ENCODE results near the gene SLC2A13.

GRCh38 chr12:40054555-40055227 lies 51.2 kb downstream of the SLC2A13 start:
- TF ChIP-seq, protein P1, sequence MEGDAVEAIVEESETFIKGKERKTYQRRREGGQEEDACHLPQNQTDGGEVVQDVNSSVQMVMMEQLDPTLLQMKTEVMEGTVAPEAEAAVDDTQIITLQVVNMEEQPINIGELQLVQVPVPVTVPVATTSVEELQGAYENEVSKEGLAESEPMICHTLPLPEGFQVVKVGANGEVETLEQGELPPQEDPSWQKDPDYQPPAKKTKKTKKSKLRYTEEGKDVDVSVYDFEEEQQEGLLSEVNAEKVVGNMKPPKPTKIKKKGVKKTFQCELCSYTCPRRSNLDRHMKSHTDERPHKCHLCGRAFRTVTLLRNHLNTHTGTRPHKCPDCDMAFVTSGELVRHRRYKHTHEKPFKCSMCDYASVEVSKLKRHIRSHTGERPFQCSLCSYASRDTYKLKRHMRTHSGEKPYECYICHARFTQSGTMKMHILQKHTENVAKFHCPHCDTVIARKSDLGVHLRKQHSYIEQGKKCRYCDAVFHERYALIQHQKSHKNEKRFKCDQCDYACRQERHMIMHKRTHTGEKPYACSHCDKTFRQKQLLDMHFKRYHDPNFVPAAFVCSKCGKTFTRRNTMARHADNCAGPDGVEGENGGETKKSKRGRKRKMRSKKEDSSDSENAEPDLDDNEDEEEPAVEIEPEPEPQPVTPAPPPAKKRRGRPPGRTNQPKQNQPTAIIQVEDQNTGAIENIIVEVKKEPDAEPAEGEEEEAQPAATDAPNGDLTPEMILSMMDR (conservative IDR thresholded peaks at IDR 0.05; ENCODE audit: low read length), result no peak
- TF ChIP-seq EZH2phosphoT487 (IDR thresholded peaks at IDR 0.05; ENCODE audit: borderline replicate concordance), result no peak
